GM12891 (cell line): Measurements from ENCODE around the gene ELFN1. TPM values are rescaled to one million over a fixed set of nuclear protein-coding genes. Genes with fewer than 3 reads are reported as not detected.
A peak's percentile ranks its signal among the peaks of the same experiment; 100 is the strongest.

Source experiments
- DNase-seq: peaks from one replicate; pipeline ENCODE4 v3.0.0; 2011; ENCODE audit warnings: low spot score; ENCODE audit not compliant: insufficient read length
- FAIRE-seq: peaks from 2 replicates; lab custom pipeline; 2011; peaks lifted over from hg19 to GRCh38; lab: Jason Lieb, UNC
- PAX5 ChIP-seq: IDR thresholded peaks from 2 replicates; pipeline ENCODE4 v1.6.1; 2011; ENCODE audit warnings: low read length, moderate library complexity, mild to moderate bottlenecking; ENCODE audit not compliant: insufficient read depth, severe bottlenecking
- POLR2A ChIP-seq: IDR thresholded peaks from 2 replicates; pipeline ENCODE4 v1.6.1; 2011; ENCODE audit warnings: low read depth, low read length, control low read depth
- POLR2AphosphoS5 ChIP-seq: IDR thresholded peaks from 2 replicates; pipeline ENCODE4 v1.6.1; 2011; ENCODE audit warnings: low read depth, low read length, control low read depth
- POU2F2 ChIP-seq: IDR thresholded peaks from 2 replicates; pipeline ENCODE4 v1.6.1; 2011; ENCODE audit warnings: low read depth, mild to moderate bottlenecking, control low read depth, low read length, moderate library complexity
- SPI1 ChIP-seq: IDR thresholded peaks from 2 replicates; pipeline ENCODE4 v1.6.1; 2011; ENCODE audit warnings: low read depth, low read length, control low read depth
- TAF1 ChIP-seq: IDR thresholded peaks from 2 replicates; pipeline ENCODE4 v1.6.1; 2011; ENCODE audit warnings: low read depth, low read length, control low read depth
- polyA plus RNA-seq: library from polyadenylated mRNA; unstranded; fragments of >200 nt; gene quantifications from one replicate; pipeline ENCODE4 v1.2.1, GENCODE V29; 2012; ENCODE audit warnings: low read depth, missing spikeins, inconsistent platforms; ENCODE audit not compliant: missing spikeins

The ELFN1 gene
- 0.44 TPM for polyA plus RNA-seq

DNA sequence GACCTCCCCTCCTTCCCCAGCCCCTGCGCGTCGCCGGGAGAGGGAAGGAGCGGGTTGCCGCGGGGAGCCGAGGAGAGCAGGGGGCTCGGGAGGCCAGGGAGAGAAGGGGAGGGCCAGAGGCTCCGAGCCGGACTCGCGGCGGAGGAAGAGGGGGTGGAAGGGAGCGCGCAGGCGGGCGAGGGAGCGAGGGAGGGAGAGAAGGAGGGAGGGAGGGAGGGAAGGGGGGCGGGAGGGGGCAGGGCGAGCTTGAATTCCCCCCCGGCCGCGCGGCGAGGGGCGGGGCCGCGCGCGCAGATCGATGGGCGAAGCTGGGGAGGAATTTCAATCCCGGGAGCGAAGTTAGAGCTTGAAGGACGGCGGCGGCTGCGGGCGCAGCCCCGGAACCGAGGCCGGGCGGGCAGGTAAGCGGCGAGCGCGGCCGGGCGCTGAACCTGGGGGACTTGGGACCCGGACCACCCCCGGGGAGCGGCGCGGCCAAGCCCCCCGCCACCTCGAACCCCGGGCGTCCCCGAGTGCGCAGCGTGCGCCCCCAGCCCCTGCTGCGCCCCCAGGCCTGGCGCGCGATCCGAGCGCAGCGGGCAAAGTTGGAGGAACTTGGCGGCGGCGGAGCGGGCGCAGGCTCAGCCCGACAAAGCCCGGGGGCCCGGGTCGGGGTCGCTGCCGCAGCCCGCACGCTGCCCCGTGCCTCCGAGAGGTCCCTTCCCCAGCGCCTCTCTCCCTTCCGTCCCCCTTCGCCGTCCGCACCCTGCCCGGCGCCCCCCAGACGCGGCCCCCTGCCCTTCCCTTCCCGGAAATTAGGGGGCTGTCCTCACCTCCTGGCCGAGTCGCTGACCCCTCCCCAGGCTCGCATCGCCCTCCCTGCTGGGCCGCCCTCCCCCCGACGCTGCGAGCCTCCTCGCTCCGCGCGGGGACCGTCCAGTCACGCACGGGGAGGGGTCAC, at the start of gene ELFN1:
Gene ELFN1 (plus strand): TSS at position 324 of the 940 bp plus-strand sequence. CDS start 74,320 bp downstream, outside the sequence.
- DNase-seq = no peak
- TF ChIP-seq PAX5 (no peak), SPI1 (no peak), POLR2A (no peak), TAF1 (no peak), POLR2AphosphoS5 (no peak), POU2F2 (no peak)
- no peak for FAIRE-seq

DNA sequence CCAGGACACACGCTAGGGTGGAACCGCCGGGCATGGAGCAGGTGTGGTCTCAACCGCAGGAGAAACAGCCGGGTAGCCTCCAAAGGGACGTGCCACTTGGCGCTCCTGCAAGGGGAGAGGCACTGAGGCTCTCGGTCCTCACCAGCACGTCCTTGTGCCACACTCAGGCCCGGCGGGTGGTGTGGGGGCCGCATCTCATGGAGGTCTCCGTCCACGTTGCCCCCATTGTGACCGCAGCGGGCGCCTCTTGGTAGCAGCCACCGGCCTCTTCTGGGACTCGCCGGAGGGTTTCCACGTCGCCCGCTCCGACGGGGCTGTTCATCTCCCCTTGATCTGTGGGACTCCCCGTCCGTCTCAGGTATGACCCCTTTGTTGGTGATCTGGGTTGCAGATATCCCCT, 49.2 kb upstream of the ELFN1 start:
- FAIRE-seq (no peak), DNase-seq (no peak)
- TF ChIP-seq POLR2AphosphoS5 = no peak
- TF ChIP-seq POLR2A = no peak
- TF ChIP-seq SPI1 = no peak
- no peak for TF ChIP-seq TAF1
- TF ChIP-seq POU2F2 = no peak
- no peak for TF ChIP-seq PAX5

GRCh38 chr7:1621718-1622117, 48.4 kb upstream of the ELFN1 start:
- no peak for FAIRE-seq
- DNase-seq = no peak
- TF ChIP-seq POLR2A (no peak), PAX5 (no peak), SPI1 (no peak), TAF1 (no peak)

- FAIRE-seq = no peak
- no peak for TF ChIP-seq POU2F2
- no peak for TF ChIP-seq POLR2AphosphoS5
- no peak for TF ChIP-seq PAX5
- TF ChIP-seq POLR2A = no peak
- TF ChIP-seq TAF1 = no peak
- TF ChIP-seq SPI1 = no peak
- no peak for DNase-seq
Observed at GRCh38 chr7:1622441-1622840, 47.6 kb upstream of the ELFN1 start.

DNA sequence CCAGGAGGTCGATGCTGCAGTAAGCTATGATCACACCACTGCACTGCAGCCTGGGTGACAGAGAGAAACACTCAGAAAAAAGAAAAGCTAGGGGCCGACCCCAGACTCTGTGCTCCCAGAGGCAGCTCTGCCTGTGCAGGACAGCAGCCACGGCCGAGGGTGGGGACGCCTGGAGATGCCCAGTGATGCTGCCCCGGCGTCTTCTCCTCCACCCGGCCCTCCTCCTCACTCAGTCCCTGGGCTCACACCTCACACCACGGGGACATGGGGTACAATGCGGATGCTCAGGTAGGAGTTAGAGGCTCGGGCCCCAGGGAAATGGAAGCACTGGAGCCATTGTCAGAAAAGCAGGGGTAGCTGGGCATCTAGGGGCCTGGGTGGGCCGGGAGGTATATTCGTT, 46.3 kb upstream of the ELFN1 start:
- FAIRE-seq = no peak

DNA sequence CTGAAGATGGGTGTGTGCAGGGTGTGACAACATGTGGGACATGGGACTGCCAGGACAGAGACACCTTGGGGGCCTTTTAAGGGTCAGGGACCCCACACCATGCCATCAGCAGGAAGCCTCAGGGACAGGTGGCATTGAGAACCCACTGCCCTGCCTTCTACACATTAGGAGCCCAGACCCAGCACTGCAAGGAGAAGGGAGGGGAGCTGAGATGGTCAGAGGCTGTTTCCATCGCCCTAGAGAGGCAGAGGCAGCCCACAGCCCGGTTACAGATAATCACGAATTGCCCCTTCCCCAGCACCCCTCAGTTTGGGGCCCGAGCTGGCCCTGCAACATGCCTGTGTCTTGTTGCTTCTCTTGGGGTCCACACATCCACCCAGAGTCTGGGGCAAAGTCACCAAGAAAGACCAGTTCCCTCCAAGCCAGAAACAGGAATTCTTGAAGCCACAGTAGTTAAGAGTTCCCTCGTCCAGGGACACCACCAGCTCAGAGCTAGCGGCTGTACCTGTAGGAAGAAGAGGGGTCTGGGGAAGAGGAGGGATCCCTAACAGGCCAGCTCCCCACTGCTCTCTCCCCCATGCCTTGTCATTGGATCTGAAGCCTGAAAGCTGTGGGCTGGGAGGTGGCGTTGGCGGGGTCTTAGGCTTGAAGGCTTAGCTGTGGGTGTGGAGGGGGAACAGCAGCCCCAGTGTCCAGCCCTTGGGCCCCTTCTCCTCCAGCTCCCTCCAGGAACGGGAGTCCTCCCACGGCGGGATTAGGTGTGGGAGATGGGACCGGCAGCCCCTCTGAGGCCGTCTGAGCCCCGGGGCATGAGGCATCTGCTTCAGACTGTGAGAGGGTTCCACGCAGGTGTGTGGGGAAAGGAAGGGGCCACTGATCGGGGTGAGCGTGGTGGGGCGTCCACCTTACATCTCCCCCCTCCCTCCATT, 44.8 kb upstream of the ELFN1 start:
- DNase-seq (no peak), FAIRE-seq (no peak)
- TF ChIP-seq POU2F2 (no peak), POLR2AphosphoS5 (no peak), SPI1 (no peak), PAX5 (no peak), POLR2A (no peak), TAF1 (no peak)

More for the DNA sequence above, 46.3 kb upstream of the ELFN1 start:
- DNase-seq = no peak
- TF ChIP-seq POLR2A (no peak), POLR2AphosphoS5 (no peak), SPI1 (no peak), POU2F2 (no peak), TAF1 (no peak), PAX5 (no peak)

DNA sequence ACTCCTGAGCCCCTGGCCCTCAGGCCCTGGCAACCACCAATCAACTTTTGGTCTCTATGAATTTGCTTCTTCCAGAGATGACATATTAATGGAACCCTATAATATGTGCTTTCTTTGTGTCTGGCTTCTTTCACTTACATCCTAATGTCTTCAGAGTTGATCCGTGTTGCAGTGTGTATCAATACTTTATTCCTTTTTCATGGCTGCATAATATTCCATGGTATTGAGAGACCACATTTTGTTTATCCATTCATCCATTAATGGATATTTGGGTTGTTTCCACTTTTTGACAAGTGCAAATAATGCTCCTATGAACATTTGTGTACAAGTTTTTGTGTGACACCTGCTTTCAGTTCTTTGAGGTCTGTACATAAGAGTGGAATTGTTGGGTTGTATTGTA, 43.3 kb upstream of the ELFN1 start:
- DNase-seq = no peak
- TF ChIP-seq POLR2A = no peak
- TF ChIP-seq TAF1 = no peak
- TF ChIP-seq POLR2AphosphoS5 = no peak
- TF ChIP-seq SPI1 = no peak
- TF ChIP-seq POU2F2 = no peak
- no peak for TF ChIP-seq PAX5
- FAIRE-seq = peak; percentile 47

GRCh38 chr7:1630700-1631336, 39.3 kb upstream of the ELFN1 start:
- TF ChIP-seq POLR2AphosphoS5 (no peak), PAX5 (no peak), SPI1 (no peak), POLR2A (no peak), POU2F2 (no peak)
- DNase-seq = no peak
- FAIRE-seq = no peak
